H1 (cell line): Measurements from ENCODE around the gene PDZD2.

Experiments
- CREB1 ChIP-seq: IDR thresholded peaks from 2 replicates; pipeline ENCODE4 v1.6.1; 2012; ENCODE audit warnings: inconsistent platforms
- CTCF ChIP-seq, 3 experiments: IDR thresholded peaks; 1 replicate in 2 of 3; 2 replicates in 1 of 3; pipeline versions ENCODE4 v1.5.1 to v1.6.1; 2011; ENCODE audit warnings: low read length in 3 of 3, mild to moderate bottlenecking in 3 of 3, inconsistent platforms in 2 of 3, low read depth in 1 of 3, moderate library complexity in 1 of 3; ENCODE audit not compliant: insufficient read depth in 1 of 3; ENCODE audit errors: control extremely low read depth in 1 of 3
- E2F6 ChIP-seq: IDR thresholded peaks from 2 replicates; pipeline ENCODE4 v1.6.1; 2012; ENCODE audit warnings: inconsistent platforms
- GABPA ChIP-seq: IDR thresholded peaks from 2 replicates; pipeline ENCODE4 v1.6.1; 2011; ENCODE audit warnings: mild to moderate bottlenecking, low read length, moderate library complexity, borderline replicate concordance; ENCODE audit not compliant: insufficient read depth
- KDM1A ChIP-seq: fragments of 200-600, 300-600 bp; sonication (generic); IDR thresholded peaks from 2 replicates; pipeline ENCODE4 v1.7.1; 2016; ENCODE audit warnings: mild to moderate bottlenecking, low read length, borderline replicate concordance
- POLR2A ChIP-seq, 2 experiments: IDR thresholded peaks; 1 replicate in 1 of 2; 2 replicates in 1 of 2; pipeline ENCODE4 v1.6.1; 2011; ENCODE audit warnings: low read depth in 2 of 2, low read length in 2 of 2, mild to moderate bottlenecking in 2 of 2; ENCODE audit errors: control extremely low read depth in 1 of 2
- POLR2AphosphoS5 ChIP-seq: IDR thresholded peaks from 2 replicates; pipeline ENCODE4 v1.6.1; 2011; ENCODE audit warnings: low read depth, low read length
- RAD21 ChIP-seq, 2 experiments: IDR thresholded peaks in 1 of 2; conservative IDR thresholded peaks in 1 of 2; 2 replicates each; pipeline ENCODE4 v1.6.1; 2011; ENCODE audit warnings: low read depth in 2 of 2, low read length in 2 of 2, improper control_type of control experiment in 1 of 2, inconsistent platforms in 1 of 2, mild to moderate bottlenecking in 1 of 2, moderate library complexity in 1 of 2
- RBBP5 ChIP-seq: IDR thresholded peaks from 2 replicates; pipeline ENCODE4 v1.7.1; 2012; ENCODE audit warnings: low read depth, mild to moderate bottlenecking, inconsistent platforms, low read length, moderate library complexity, borderline replicate concordance
- TCF12 ChIP-seq: IDR thresholded peaks from 2 replicates; pipeline ENCODE4 v1.6.1; 2011; ENCODE audit warnings: low read depth, mild to moderate bottlenecking, low read length

- TF ChIP-seq POLR2A (IDR thresholded peaks at IDR 0.05; ENCODE audit: control extremely low read depth in 1 of 2, low read depth in 2 of 2, low read length in 2 of 2) (no peak), E2F6 (no peak), RAD21 (IDR thresholded peaks at IDR 0.05 in 1 of 2, conservative IDR thresholded peaks at IDR 0.05 in 1 of 2; ENCODE audit: low read depth in 2 of 2, low read length in 2 of 2) (no peak), RBBP5 (no peak), GABPA (no peak), CTCF (IDR thresholded peaks at IDR 0.05; ENCODE audit: control extremely low read depth in 1 of 3, insufficient read depth in 1 of 3, low read depth in 1 of 3, low read length in 3 of 3) (no peak), POLR2AphosphoS5 (no peak), KDM1A (no peak), CREB1 (no peak), TCF12 (no peak)
Measured at GRCh38 chr5:31824869-31825517, 186.1 kb downstream of the PDZD2 start.
